Testis (tissue), 2 donors: ENCODE measurements around the gene RAX.

ENCODE experiments used
- POLR2A ChIP-seq: fragments of 450-650 bp; IDR thresholded peaks from one replicate; pipeline ENCODE4 v1.6.1; 2017; ENCODE audit warnings: antibody characterized with exemption, mild to moderate bottlenecking, moderate library complexity
- TF ChIP-seq, protein P1 (sequence below), 3 experiments: fragments of 450-650 bp in 2 of 3; fragments of 200-600 bp in 1 of 3; sonication (generic) in 1 of 3; IDR thresholded peaks; one replicate each; pipeline ENCODE4 v1.5.1; 2016 to 2019; ENCODE audit warnings: antibody characterized with exemption in 3 of 3, mild to moderate bottlenecking in 2 of 3, moderate library complexity in 1 of 3

DNA sequence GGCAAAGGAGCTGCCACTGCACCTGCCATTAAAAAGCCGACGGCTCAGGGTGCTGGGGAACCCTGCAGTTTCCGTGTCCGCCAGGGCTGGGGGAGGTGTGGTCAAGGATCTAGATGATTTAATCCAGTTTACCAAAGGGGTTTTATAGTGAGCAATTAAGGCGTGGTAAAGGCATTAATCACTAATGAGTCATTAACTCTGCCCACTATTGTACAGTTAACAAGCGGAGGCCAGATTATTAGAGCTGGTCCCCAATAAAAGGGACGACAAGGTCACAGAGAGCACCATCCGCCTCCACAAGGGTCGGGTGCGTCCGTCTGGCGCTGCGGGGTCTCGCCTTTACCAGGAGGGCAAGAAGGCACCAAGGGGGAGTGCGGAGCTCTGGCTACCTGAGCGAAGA lies 9.6 kb downstream of the RAX start:
- TF ChIP-seq, protein P1, sequence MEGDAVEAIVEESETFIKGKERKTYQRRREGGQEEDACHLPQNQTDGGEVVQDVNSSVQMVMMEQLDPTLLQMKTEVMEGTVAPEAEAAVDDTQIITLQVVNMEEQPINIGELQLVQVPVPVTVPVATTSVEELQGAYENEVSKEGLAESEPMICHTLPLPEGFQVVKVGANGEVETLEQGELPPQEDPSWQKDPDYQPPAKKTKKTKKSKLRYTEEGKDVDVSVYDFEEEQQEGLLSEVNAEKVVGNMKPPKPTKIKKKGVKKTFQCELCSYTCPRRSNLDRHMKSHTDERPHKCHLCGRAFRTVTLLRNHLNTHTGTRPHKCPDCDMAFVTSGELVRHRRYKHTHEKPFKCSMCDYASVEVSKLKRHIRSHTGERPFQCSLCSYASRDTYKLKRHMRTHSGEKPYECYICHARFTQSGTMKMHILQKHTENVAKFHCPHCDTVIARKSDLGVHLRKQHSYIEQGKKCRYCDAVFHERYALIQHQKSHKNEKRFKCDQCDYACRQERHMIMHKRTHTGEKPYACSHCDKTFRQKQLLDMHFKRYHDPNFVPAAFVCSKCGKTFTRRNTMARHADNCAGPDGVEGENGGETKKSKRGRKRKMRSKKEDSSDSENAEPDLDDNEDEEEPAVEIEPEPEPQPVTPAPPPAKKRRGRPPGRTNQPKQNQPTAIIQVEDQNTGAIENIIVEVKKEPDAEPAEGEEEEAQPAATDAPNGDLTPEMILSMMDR (IDR thresholded peaks at IDR 0.05): no peak
- TF ChIP-seq POLR2A: no peak
